Measurements from ENCODE around the gene SEPTIN12. TPM values are rescaled to one million over a fixed set of nuclear protein-coding genes. Genes with fewer than 3 reads are reported as not detected.

The SEPTIN12 gene
- total RNA-seq, 1 donor from 2014 or later, result 0.65 TPM

DNA sequence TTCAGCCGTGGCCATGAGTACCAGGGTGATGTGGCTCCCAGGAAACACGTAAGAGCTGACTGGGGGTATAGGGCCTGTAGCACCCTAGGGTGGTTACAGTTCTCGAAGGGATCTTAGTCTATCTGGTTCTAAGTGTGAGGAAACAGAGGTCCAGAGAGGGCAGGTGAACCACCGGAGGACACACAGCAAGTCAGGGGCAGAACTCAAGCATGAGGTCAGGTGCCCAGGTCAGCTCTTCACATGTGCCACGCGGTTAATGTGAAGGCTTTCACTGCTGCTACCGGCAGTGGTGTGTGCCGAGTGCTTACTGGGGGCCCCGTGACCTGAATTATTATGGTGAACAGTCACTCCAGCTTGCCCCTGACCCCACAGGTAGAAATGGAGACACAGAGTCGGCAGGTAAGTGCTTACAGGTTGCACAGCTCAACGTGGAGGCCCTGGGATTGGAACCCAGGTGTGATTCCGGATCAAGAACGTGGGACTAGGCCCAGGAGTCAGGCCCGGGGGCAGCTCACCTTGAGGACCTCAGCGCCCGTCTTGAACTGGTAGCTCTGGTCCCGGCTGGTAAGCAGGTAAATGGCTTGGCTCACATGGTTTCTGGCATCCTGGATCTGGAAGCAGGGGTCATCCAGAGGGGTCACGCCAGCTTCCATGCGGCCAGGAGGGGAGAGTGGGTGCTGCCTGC, 11.2 kb upstream of the SEPTIN12 start:
- no peak for DNase-seq (ENCODE audit: low read depth, low spot score)

DNA sequence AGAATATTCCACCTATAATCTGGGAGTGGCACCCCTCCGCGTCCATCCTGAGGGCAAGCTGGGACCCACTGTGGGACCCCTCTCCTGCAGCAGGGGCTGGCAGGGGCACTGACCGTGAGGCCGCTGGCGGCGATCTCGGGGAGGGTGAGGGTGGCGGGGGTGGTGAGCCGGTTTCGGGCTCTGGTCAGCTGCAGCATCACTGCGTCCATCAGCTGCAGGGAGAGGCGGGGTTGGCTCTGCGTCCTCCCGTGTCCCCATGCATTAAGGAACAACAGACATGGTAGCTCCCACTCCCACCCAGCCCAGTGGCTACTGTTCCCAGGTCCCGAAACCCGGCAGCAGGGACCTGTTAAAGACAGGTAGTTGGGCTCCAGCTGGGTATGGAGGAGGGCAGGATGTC, 10.3 kb upstream of the SEPTIN12 start:
- peaks cover 7% of the 10 kb centered on the region for H3K4me1 Mint-ChIP-seq
- DNase-seq (ENCODE audit: low read depth, low spot score), result no peak
- no peak overlapping the region for H3K4me3 Mint-ChIP-seq
- no peak overlapping the region for H3K27ac Mint-ChIP-seq (ENCODE audit: unreplicated experiment)
- TF ChIP-seq, protein P1, sequence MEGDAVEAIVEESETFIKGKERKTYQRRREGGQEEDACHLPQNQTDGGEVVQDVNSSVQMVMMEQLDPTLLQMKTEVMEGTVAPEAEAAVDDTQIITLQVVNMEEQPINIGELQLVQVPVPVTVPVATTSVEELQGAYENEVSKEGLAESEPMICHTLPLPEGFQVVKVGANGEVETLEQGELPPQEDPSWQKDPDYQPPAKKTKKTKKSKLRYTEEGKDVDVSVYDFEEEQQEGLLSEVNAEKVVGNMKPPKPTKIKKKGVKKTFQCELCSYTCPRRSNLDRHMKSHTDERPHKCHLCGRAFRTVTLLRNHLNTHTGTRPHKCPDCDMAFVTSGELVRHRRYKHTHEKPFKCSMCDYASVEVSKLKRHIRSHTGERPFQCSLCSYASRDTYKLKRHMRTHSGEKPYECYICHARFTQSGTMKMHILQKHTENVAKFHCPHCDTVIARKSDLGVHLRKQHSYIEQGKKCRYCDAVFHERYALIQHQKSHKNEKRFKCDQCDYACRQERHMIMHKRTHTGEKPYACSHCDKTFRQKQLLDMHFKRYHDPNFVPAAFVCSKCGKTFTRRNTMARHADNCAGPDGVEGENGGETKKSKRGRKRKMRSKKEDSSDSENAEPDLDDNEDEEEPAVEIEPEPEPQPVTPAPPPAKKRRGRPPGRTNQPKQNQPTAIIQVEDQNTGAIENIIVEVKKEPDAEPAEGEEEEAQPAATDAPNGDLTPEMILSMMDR (conservative IDR thresholded peaks at IDR 0.05), result no peak
- H3K36me3 Mint-ChIP-seq (ENCODE audit: low read depth), result no peaks in the 10 kb centered on the region
- H3K27me3 Mint-ChIP-seq (ENCODE audit: low read depth), result no peaks in the 10 kb centered on the region
- H3K9me3 Mint-ChIP-seq, result no peaks in the 10 kb centered on the region

More for the DNA sequence above, 11.2 kb upstream of the SEPTIN12 start:
- H3K4me1 Mint-ChIP-seq, result peaks cover 9% of the 10 kb centered on the region
- H3K36me3 Mint-ChIP-seq (ENCODE audit: low read depth), result no peaks in the 10 kb centered on the region
- H3K4me3 Mint-ChIP-seq, result peak overlapping the region; percentile 72
- no peak overlapping the region for H3K27ac Mint-ChIP-seq (ENCODE audit: unreplicated experiment)
- H3K27me3 Mint-ChIP-seq (ENCODE audit: low read depth), result no peaks in the 10 kb centered on the region
- TF ChIP-seq, protein P1 (conservative IDR thresholded peaks at IDR 0.05), result no peak
- no peaks in the 10 kb centered on the region for H3K9me3 Mint-ChIP-seq

DNA sequence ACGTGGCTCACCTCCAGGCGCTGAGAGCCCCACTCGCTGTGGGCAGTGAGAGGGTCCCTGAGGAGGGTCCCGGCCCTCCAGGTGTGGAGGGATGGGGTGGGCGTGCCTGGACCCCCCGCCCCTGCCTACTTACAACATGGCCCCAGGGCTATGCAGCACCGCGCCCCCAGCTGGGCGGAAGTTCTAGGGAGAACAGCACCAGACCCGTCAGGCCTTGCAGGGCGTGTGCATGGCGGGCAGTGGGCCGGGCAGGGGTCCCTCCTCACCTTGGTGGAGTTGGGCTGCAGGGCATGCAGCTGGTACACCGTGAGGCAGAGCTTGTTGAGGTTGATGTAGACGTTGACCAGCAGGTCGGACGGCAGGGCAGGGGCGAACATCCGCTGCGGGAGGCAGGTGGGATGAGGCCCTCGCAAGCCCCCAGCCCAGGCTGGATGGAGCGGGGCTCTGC, 9.7 kb upstream of the SEPTIN12 start:
- Mint-ChIP-seq H3K36me3 (ENCODE audit: low read depth) (no peaks in the 10 kb centered on the region), H3K4me1 (peaks cover under 1% of the 10 kb centered on the region), H3K27ac (ENCODE audit: unreplicated experiment) (no peak overlapping the region), H3K9me3 (no peaks in the 10 kb centered on the region), H3K27me3 (ENCODE audit: low read depth) (no peaks in the 10 kb centered on the region), H3K4me3 (no peak overlapping the region)
- TF ChIP-seq, protein P1 (conservative IDR thresholded peaks at IDR 0.05), result no peak
- DNase-seq (ENCODE audit: low read depth, low spot score), result no peak

DNA sequence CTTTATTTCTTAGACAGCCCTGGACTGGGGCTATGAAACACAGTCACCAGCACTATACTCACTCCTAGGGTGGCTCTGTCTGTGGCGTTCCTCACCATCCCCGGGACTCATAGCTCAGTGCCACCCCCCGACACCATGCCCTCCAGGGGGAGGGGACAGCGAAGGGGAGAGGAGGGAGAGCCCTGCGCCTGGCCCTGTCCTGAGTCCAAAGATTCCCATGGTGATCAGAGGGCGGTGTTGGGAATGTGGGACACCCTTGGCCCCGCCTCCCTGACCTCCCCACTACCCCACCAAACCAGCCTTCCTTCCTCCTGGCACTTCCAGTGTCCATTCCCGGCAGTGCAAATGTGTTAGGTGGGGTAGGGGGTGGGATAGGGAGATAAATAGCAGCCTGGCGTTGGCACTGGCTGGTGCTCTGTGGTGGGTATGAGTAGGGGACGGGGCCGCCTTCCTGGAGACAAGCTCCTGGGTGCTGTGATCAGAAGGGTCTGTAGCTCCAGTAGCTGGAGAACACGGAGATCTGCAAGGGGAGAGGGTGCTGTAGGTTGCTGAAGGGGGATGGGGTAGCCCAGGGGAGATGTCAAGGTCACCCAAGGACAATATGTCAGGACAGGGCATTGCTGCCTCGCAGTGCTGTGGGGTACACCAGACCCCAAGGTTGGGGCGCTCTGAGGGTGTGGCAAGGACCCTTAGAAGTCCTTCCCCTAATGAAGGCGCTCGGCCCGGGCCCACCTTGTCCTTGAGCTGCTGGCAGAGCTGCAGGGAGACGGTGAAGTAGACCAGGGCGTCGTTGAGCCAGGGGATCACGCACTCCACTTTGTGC, 9.0 kb upstream of the SEPTIN12 start:
- H3K36me3 Mint-ChIP-seq (ENCODE audit: low read depth), result no peaks in the 10 kb centered on the region
- no peak overlapping the region for H3K4me3 Mint-ChIP-seq
- H3K9me3 Mint-ChIP-seq, result no peaks in the 10 kb centered on the region
- no peak for DNase-seq (ENCODE audit: low read depth, low spot score)
- no peaks in the 10 kb centered on the region for H3K27me3 Mint-ChIP-seq (ENCODE audit: low read depth)
- no peak overlapping the region for H3K27ac Mint-ChIP-seq (ENCODE audit: unreplicated experiment)
- TF ChIP-seq, protein P1 (conservative IDR thresholded peaks at IDR 0.05), result no peak
- H3K4me1 Mint-ChIP-seq, result no peaks in the 10 kb centered on the region

DNA sequence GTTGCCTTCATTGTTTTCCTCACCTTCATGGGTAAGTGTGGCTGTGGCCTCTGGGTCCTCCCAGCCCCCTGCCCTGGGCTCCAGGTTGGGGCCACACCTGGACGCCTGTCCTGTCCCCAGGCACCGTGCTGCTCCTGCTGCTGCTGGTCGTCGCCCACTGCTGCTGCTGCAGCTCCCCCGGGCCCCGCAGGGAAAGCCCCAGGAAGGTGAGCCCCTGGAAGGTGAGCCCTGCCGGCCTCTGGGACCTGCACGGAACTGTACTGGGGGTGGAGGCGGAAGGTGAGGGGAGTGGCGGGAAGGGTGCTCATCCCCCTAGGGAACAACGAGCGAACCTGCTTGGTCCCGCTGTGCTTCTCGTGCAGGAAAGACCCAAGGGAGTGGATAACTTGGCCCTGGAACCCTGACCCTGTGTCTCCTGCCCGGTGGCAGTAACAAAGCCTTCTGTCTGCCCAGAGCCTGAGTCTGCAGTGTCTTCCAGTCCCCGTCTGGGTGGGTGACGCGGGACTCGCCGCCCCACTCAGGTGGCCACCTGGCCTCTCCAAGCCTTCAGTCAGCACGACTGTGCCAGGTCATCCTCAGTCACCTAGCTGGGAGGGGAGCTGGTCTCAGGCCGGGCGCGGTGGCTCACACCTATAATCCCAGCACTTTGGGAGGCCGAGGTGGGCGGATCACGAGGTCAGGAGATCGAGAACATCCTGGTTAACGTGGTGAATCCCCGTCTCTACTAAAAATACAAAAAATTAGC, 7.9 kb upstream of the SEPTIN12 start:
- TF ChIP-seq, protein P1 (conservative IDR thresholded peaks at IDR 0.05), result no peak
- no peak overlapping the region for H3K27ac Mint-ChIP-seq (ENCODE audit: unreplicated experiment)
- H3K4me1 Mint-ChIP-seq, result no peaks in the 10 kb centered on the region

More for the DNA sequence above, 7.9 kb upstream of the SEPTIN12 start:
- no peaks in the 10 kb centered on the region for H3K27me3 Mint-ChIP-seq (ENCODE audit: low read depth)
- no peak for DNase-seq (ENCODE audit: low read depth, low spot score)
- no peaks in the 10 kb centered on the region for H3K36me3 Mint-ChIP-seq (ENCODE audit: low read depth)
- no peak overlapping the region for H3K4me3 Mint-ChIP-seq
- H3K9me3 Mint-ChIP-seq, result no peaks in the 10 kb centered on the region
